ENCODE results near the gene AFG1L.

DNA sequence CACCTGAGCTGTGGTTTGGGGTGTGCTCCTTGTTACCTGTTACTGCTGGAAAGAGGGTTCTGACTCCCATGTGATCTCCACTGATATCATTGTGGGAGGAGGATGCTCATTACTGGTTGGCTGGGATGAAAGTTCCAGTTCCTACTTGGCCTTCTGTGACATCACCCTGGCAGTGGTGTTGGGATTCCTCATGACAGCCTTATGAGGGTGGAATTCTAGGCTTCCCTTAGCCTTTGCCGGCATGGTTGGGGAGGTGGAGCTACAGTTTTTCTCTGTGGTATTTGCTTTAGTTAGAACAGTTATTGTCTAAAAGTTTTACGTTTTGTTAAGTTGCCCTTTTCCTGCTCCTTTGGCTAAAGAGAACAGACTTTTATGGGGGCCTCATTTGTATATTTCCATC, 112.1 kb downstream of the AFG1L start:
- TF ChIP-seq, protein P1, sequence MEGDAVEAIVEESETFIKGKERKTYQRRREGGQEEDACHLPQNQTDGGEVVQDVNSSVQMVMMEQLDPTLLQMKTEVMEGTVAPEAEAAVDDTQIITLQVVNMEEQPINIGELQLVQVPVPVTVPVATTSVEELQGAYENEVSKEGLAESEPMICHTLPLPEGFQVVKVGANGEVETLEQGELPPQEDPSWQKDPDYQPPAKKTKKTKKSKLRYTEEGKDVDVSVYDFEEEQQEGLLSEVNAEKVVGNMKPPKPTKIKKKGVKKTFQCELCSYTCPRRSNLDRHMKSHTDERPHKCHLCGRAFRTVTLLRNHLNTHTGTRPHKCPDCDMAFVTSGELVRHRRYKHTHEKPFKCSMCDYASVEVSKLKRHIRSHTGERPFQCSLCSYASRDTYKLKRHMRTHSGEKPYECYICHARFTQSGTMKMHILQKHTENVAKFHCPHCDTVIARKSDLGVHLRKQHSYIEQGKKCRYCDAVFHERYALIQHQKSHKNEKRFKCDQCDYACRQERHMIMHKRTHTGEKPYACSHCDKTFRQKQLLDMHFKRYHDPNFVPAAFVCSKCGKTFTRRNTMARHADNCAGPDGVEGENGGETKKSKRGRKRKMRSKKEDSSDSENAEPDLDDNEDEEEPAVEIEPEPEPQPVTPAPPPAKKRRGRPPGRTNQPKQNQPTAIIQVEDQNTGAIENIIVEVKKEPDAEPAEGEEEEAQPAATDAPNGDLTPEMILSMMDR (conservative IDR thresholded peaks at IDR 0.05): no peak
- no peak for TF ChIP-seq ZFX (IDR thresholded peaks at IDR 0.05)

All from C4-2B (cell line).